Neural cell (in vitro differentiated cells): ENCODE data around the gene MAP4K5.

Experiments
- EZH2 ChIP-seq: fragments of 200-600, 300-800 bp; shearing (Covaris generic), sonication (generic); IDR thresholded peaks from 2 replicates; pipeline ENCODE4 v1.6.1; 2014; ENCODE audit warnings: antibody characterized with exemption, low read length, borderline replicate concordance, mild to moderate bottlenecking; ENCODE audit not compliant: insufficient read depth, poor library complexity, severe bottlenecking
- TAF1 ChIP-seq: IDR thresholded peaks from 2 replicates; pipeline ENCODE4 v1.6.1; 2012; ENCODE audit warnings: low read depth
- TF ChIP-seq, protein P1 (sequence below): fragments of 450-650 bp; IDR thresholded peaks from 2 replicates; pipeline ENCODE4 v1.5.1; 2014; ENCODE audit warnings: antibody characterized with exemption, mild to moderate bottlenecking, moderate library complexity; ENCODE audit not compliant: poor library complexity, severe bottlenecking

DNA sequence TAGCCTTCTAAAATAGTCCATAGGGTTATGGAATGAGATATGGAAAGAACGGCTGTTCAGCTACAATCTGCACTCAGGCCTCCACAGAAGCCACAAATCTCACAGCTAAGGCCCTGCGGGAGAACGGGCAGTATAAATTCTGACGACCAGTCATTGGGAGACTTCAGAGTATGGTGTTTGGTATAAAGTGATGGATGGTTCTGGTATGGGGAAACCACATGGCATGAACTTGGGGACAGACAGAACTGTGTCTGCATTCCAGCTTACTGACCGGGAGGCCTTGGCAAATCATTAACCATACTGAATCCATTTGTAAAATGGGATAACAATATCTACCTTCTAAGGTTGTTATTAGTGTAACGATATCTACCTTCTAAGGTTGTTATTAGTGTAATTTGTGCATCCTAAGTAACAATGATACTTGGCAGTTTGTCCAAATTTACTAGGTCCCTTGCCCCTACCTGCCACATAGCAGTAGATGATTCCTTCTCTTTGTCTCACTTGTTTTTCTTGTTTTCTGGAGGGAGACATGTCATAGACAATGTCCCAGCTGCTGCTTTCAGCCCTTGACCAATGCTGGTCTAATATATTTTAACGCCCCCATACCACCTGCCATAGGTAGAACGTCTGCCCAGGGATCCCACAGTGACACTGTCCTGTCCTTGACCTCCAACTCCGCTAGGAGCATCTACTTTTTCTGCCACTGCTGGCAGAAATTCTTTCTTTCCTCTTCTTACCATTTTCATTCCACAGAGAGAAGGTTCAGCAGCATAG lies 142.5 kb downstream of the MAP4K5 start:
- TF ChIP-seq, protein P1, sequence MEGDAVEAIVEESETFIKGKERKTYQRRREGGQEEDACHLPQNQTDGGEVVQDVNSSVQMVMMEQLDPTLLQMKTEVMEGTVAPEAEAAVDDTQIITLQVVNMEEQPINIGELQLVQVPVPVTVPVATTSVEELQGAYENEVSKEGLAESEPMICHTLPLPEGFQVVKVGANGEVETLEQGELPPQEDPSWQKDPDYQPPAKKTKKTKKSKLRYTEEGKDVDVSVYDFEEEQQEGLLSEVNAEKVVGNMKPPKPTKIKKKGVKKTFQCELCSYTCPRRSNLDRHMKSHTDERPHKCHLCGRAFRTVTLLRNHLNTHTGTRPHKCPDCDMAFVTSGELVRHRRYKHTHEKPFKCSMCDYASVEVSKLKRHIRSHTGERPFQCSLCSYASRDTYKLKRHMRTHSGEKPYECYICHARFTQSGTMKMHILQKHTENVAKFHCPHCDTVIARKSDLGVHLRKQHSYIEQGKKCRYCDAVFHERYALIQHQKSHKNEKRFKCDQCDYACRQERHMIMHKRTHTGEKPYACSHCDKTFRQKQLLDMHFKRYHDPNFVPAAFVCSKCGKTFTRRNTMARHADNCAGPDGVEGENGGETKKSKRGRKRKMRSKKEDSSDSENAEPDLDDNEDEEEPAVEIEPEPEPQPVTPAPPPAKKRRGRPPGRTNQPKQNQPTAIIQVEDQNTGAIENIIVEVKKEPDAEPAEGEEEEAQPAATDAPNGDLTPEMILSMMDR, result no peak
- no peak for TF ChIP-seq TAF1
- no peak for TF ChIP-seq EZH2
